ENCODE measurements around the gene MYRF.

The MYRF gene

DNA sequence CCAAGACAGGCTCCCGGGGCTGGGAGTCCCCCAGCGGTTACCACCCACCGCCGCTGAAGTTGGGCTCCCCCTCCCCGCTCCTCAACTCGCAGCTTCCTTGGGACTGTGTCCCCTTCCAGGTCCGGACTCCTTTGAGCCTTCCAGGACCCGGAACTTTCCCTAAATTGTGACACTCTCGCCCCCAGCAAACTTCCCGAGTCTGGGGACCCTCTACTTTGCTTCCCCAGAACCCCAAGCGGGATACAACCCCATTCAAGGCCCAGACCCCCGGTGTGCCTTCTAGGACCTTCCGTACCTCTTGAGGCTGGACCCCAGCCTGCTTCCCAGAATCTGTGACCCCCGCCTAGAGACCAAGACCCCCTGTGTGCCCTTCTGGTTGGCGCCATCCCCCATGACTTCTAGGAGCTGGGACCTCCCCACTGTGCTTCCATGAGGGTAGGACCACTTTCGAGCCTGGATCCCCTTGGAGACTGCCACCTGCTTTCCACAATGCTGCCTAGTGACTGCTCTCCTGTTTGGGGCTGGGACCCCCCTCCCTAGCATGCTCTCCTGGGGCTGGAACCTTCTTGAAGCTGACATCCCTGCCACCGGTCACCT is 587 bp downstream of the MYRF start:
- peaks cover 14 to 18% of the 10 kb centered on the region in 2 donors for H3K4me1 Mint-ChIP-seq
- DNase-seq = no peak
- no peaks in the 10 kb centered on the region for H3K36me3 Mint-ChIP-seq
- no peak overlapping the region for H3K27ac Mint-ChIP-seq
- H3K27me3 Mint-ChIP-seq = peaks cover 41 to 74% of the 10 kb centered on the region in 2 donors
- H3K4me3 Mint-ChIP-seq = peak overlapping the region; percentile 64 to 75
- ATAC-seq (replicated peaks) = peak in 1 of 2 donors; percentile 21
- H3K9me3 Mint-ChIP-seq = no peaks in the 10 kb centered on the region

DNA sequence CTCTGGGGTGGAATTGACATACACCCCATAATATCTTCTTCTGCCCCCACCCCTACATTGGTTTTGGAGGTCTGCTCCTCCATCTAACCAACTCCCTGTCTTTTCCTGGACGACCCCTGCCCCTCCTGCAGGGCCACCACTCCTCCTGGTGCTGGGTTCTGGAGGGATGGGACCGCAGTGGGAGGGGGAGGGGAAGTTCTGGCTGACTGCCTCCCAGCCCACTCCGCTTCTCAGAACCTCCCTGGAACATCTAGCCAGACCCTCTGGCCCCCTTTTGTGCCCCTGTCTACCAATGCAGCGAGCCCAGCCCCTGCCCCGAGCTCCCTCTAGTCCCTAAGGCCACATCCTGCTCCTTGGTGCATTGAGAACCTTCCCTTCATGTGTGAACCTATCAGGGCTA is 1.2 kb downstream of the MYRF start:
- H3K27ac Mint-ChIP-seq = no peak overlapping the region
- H3K4me3 Mint-ChIP-seq = peak overlapping the region; percentile 20 to 64

DNA sequence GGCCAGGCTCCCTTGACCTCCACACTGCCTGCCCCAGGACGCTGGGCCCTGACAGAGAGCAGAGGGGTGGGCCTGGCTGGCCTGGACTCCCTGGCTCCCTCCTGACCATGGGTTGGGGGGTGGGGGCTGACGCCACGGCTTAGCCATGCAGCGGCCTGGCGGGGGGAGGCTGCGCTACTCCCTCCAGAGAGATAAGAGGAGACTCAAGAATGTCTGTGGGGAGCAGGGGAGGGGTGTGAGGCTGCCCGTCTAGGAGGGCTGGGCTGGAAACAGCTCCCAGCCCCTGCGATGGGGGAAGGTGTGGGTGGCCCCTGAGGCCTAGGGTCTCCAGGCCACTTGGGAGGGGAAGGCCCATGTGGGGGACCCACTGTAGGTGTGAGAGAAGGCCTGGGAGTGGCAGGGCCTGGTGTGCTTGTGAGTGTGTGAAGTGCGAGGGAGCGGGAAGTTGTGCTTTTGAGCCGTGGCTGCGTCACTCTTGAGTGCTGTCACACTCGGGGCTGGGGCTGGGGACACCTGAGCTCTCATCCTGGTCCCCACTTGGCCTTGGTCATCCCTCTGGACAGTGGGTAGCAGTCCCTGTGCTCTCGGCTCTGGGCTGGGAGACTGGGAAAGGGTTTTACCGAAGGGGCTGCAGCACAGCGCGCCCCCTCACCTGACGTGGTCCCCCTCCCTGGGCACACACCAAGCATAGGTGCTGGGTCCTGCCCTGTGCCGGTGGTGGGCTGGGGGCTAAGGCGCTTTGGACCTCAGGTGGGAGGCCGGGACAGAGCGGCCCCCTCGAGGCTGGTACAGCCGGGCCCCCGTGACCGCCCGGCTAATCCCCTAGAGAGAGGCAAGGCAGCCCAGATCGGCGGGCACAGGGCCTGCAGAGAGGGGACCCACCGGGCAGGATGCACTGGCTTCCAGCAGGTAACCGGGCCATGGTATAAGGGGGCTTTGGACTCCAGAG is 2.4 kb downstream of the MYRF start:
- Mint-ChIP-seq H3K27me3 (peaks cover 39 to 71% of the 10 kb centered on the region in 2 donors), H3K9me3 (no peaks in the 10 kb centered on the region), H3K4me1 (peaks cover 14 to 18% of the 10 kb centered on the region in 2 donors), H3K27ac (no peak overlapping the region), H3K4me3 (no peak overlapping the region), H3K36me3 (no peaks in the 10 kb centered on the region)
- ATAC-seq (replicated peaks) (no peak), DNase-seq (no peak)

More for the DNA sequence above, 1.2 kb downstream of the MYRF start:
- ATAC-seq (replicated peaks) (no peak), DNase-seq (no peak)
- H3K9me3 Mint-ChIP-seq = no peaks in the 10 kb centered on the region
- H3K27me3 Mint-ChIP-seq = peaks cover 43 to 72% of the 10 kb centered on the region in 2 donors
- H3K36me3 Mint-ChIP-seq = no peaks in the 10 kb centered on the region
- H3K4me1 Mint-ChIP-seq = peaks cover 14 to 18% of the 10 kb centered on the region in 2 donors

DNA sequence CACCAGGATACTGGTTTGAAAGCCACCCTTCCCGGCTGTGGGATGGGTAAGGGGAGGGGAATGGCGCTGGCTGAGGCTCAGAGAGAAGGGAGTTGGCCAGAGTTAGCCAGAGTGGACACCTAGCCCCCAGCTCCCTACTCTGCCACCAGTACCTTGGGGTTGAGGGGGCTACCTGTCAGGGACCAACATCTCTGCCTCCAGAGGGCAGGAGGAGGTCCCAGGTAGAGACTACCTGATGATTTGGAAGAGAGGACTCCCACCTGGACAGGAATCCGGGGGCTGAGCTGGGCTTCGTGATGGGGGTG is 3.7 kb downstream of the MYRF start:
- Mint-ChIP-seq H3K27me3 (peaks cover 29 to 73% of the 10 kb centered on the region in 2 donors), H3K36me3 (no peaks in the 10 kb centered on the region), H3K4me3 (no peak overlapping the region), H3K27ac (no peak overlapping the region), H3K9me3 (no peaks in the 10 kb centered on the region), H3K4me1 (peaks cover 14 to 18% of the 10 kb centered on the region in 2 donors)
- ATAC-seq (replicated peaks) (no peak), DNase-seq (no peak)

DNA sequence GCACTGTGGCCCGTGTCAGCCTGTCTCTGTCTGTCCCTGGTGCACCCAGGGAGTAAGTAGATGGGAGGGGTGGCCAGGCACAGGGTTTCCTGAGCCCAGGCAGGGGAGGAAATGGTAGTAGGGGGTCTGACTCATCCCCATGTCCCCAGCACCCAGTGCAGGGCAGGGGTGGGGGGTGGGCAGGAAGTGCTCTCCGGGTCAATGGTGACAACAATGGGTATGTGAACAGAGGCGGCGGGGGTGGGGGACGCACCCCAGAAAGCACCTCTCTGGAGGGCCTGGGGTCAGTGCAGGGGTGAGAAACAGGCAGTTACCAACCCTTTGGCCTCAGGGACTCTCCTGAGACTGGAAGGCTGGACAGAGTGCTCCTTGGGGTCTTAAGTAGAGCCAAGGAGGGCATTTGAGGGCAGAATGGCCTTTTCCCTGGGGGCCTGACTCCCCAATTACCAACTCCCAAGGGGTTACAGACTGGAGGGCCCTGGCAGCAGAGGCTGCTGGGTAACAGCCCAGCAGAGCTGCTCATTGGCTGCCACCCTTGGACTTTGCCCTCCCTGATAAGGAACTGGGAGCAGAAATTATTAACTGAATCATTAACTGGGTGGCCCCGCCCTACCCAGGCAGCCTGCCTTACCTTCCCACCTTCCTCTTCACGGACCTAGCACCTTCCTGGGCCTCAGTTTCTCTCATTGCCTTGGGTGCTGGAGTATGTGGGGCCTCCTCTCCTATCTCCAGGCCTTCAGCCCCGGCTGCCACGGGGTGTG is 4.2 kb downstream of the MYRF start:
- H3K9me3 Mint-ChIP-seq = no peaks in the 10 kb centered on the region
- peaks cover 14 to 18% of the 10 kb centered on the region in 2 donors for H3K4me1 Mint-ChIP-seq
- peak in 1 of 2 donors; percentile 31 for ATAC-seq (replicated peaks)
- H3K27me3 Mint-ChIP-seq = peaks cover 27 to 69% of the 10 kb centered on the region in 2 donors
- no peak for DNase-seq
- H3K36me3 Mint-ChIP-seq = no peaks in the 10 kb centered on the region
- H3K27ac Mint-ChIP-seq = peak overlapping the region; percentile 69
- no peak overlapping the region for H3K4me3 Mint-ChIP-seq

DNA sequence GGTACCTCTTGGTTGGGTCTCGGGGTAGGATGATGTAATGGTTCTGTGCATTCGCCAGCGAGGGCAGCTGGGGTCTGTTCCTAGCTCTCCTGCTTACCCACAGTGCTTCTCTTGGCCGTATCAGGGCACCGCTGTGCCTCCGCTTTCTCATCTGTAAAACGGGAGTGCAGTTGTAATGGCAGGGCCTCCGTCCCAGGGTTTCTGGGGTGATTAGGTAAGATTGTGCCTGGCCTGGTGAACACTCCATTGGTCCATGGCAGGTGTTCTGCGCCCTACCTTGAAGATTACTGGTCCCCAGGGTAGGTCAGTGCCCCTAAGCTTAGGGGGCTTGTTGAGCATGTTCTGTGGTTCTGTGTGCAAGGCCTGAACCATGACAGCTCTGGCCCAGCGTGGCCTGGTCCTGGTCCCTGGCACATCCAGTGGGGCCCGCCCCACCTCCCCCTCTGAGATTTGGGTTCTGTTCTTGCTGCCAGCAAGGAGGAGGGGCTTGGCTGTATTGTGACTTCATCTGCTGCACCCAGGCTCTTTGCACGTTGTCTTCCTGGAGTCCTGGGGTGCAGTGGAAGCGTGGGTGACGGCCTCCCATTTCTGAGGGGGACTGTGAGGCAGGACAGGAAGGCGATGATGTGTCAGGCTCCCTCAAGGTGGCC is 4.9 kb downstream of the MYRF start:
- H3K36me3 Mint-ChIP-seq = no peaks in the 10 kb centered on the region
- no peak for ATAC-seq (replicated peaks)
- H3K27me3 Mint-ChIP-seq = peaks cover 28 to 70% of the 10 kb centered on the region in 2 donors
- H3K4me3 Mint-ChIP-seq = no peak overlapping the region
- H3K27ac Mint-ChIP-seq = no peak overlapping the region
- H3K4me1 Mint-ChIP-seq = peaks cover 12 to 18% of the 10 kb centered on the region in 2 donors
- H3K9me3 Mint-ChIP-seq = no peaks in the 10 kb centered on the region
- DNase-seq = no peak

DNA sequence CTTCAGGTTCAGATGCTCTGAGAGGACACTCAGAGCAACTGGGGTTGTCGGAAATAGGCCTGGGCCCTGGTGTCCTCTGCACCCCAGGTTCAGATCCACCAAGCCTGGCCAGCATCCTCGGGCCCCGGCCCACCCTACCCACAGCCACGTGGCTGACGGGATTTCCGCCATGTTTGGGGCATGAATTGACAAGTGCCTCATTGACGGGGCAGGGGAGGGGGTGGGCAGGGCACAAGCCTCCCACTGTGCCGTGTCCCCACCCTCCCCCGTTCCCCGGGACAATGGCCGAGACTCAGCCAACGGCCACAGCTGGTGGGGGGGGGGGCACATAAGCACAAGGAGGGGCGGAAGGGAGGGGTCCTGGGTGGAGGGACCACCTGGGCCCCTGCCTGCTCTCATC is 8.5 kb downstream of the MYRF start:
- Mint-ChIP-seq H3K9me3 (no peaks in the 10 kb centered on the region), H3K4me3 (no peak overlapping the region), H3K27ac (no peak overlapping the region), H3K27me3 (peaks cover 11 to 44% of the 10 kb centered on the region in 2 donors), H3K36me3 (no peaks in the 10 kb centered on the region), H3K4me1 (peaks cover 7 to 14% of the 10 kb centered on the region in 2 donors)
- no peak for DNase-seq
- no peak for ATAC-seq (replicated peaks)

DNA sequence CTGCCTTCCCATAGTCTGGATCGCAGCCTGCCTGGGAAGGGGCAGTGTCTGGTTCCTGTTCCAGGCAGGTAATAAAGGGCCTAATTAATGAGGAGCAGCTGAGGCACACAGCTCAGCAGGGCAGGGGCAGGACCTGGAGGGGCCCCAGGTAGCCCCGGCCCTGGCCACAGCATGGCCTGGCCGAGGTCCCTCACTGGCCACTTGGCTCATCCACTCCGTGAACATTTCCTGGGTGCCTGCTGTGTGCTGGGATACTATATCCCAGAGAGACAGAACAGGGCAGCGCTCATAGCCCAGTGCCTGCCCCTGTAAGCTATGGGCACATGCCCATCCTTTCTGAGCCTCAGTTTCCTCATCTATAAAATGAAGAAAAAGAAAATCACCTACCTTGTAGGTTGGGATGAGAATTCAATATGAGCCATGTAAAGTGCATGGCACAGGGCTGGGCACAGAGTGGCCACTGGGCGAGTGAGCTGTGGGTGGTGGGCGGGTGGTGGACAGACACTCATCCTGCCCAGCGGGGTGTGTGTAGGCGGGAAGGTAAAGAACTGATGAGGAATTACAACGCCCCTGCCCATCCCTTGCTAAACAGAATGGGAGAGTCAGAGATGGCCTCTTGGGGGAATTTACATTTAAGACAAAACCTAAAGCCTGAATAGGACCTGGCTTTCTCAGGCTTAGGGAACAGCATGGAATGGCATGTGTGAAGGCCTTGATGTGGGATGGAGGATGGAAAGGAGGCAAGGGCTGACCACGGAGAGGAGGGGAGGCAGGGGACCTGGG is 9.2 kb downstream of the MYRF start:
- Mint-ChIP-seq H3K27ac (no peak overlapping the region), H3K36me3 (no peaks in the 10 kb centered on the region), H3K9me3 (no peaks in the 10 kb centered on the region), H3K27me3 (peaks cover 11 to 40% of the 10 kb centered on the region in 2 donors), H3K4me3 (no peak overlapping the region), H3K4me1 (peaks cover 0 to 7% of the 10 kb centered on the region in 2 donors)
- DNase-seq = no peak
- no peak for ATAC-seq (replicated peaks)

DNA sequence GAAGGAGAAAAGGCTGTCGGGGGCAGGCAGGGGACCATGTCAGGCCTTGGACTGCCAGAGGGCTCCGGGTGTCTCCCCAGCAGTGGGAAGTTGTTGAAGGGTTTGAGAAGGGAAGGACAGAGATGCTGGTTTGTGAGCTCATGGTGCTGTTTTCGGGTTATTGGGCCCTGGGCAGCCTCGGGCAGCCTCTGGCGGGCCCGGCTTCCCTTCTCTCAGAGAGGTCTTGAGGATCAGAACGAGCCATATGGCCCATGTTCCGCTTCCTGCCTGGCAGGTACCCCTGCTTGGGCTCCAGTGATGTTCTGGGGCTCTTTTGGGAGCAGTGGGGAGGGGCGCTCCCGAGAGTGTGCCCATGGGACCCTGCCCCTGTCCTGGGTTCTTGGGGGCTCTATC is 9.8 kb downstream of the MYRF start:
- Mint-ChIP-seq H3K27me3 (peaks cover 11 to 37% of the 10 kb centered on the region in 2 donors), H3K4me1 (peaks cover 0 to 1% of the 10 kb centered on the region in 2 donors), H3K4me3 (no peak overlapping the region), H3K9me3 (no peaks in the 10 kb centered on the region), H3K27ac (no peak overlapping the region), H3K36me3 (no peaks in the 10 kb centered on the region)
- ATAC-seq (replicated peaks) (no peak), DNase-seq (no peak)

DNA sequence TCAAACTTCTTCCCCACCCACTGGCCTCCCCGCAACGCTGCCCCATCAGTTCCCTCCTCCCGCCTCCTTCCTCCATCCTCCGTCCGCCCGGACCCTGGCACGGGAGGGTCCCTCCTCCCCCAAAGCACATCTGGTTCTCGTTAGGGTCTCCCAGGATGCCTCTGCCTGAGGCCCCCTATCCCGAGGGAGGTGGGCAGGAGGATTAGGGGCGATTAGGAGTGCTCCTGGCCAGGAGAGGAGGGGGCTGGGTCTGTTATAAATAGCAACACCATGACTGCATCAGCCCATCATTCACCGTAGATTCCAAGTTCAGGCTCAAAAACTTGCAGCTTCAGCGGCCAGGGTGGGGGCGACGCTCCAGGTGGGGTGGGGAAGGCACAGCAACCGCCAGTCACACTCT is 10.4 kb downstream of the MYRF start:
- Mint-ChIP-seq H3K36me3 (no peaks in the 10 kb centered on the region), H3K4me3 (no peak overlapping the region), H3K9me3 (no peaks in the 10 kb centered on the region), H3K27ac (no peak overlapping the region), H3K4me1 (no peaks in the 10 kb centered on the region), H3K27me3 (peaks cover 11 to 31% of the 10 kb centered on the region in 2 donors)
- DNase-seq (no peak), ATAC-seq (replicated peaks) (no peak)

DNA sequence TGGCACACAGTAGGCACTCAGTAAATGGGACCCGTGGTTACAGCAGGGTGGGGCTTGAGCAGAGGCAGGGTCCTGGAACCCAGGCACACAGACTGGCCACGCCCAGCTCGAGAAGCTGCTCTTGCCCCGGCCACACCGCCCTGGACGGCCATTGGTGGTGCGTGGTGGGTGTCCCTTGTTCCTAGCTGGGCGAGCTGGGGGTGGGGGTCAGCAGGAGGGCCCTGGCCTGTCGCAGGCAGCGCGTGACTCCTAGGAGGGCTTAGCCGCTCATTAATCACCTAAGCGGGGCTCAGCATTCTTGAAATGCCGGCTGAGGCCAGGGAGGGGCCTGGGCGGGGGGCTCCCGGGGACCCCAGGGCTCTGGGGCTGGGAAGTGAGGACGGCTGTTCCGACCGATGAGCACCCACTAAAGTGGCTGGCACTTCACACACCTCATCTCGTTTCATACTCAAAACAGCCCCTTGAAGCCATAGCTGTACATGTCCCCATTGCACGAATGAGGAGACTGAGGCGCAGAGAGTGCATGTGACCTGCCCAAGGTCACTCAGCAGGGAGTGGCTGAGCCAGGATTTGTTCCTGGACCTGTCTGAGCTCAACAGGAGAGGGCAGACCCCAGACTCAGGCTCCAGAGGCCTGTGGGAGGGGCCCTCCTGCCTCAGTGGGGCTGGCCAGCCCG is 11.6 kb downstream of the MYRF start:
- Mint-ChIP-seq H3K27me3 (peaks cover 6 to 25% of the 10 kb centered on the region in 2 donors), H3K27ac (no peak overlapping the region), H3K4me3 (no peak overlapping the region), H3K36me3 (no peaks in the 10 kb centered on the region), H3K4me1 (peaks cover 0 to 2% of the 10 kb centered on the region in 2 donors), H3K9me3 (no peaks in the 10 kb centered on the region)
- ATAC-seq (replicated peaks) = no peak
- DNase-seq = no peak

DNA sequence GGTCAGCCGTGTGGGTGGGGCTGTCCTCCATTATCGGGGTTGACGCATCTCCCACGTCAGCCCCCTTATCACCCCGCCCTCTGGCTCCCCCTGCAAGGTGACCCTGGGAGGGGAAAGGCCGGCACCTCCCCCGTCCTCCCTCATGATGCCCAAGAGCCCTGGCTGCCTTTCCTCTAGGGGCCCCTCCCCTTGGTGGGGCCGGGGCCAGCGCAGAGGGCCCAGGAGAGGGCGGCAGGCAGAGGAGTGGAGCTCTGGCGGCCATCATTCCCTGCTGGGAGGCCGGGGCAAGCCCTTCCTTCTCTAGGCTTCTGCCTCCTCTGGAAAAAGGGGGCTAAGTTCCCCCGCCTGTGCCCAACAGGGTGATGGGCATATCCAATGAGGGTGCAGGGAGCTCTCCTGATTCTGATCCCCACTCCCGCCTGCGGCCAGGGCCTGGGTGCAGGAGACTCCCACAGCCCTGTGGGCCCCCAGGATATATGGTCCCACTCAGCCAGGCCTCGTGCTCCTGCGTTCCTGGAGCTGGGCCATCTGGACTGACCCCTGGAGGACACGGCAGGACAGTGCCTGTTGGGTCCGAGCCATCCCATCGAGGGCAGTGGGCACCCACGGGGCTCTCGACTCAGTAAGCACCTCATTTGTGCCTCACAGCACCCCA is 12.3 kb downstream of the MYRF start:
- Mint-ChIP-seq H3K4me1 (peaks cover 0 to 2% of the 10 kb centered on the region in 2 donors), H3K36me3 (no peaks in the 10 kb centered on the region), H3K27me3 (peaks cover 6 to 20% of the 10 kb centered on the region in 2 donors), H3K4me3 (no peak overlapping the region), H3K27ac (no peak overlapping the region), H3K9me3 (no peaks in the 10 kb centered on the region)
- ATAC-seq (replicated peaks) (no peak), DNase-seq (no peak)

Measured in stimulated activated naive B cell treated with anti-CD40 and anti-IgM and Interleukin-4, amounts not matched to agents 10 μg/mL and 1 μg/mL and 100 μg/mL, for 72 hours (primary cell).